Stomach (tissue), 9 donors: ENCODE measurements around the gene RBM23. TPM values are rescaled to one million over a fixed set of nuclear protein-coding genes. Genes with fewer than 3 reads are reported as not detected.

ENCODE experiments used
- DNase-seq, 2 donors: peaks; one replicate each; pipeline versions ENCODE4 v3.0.0 to v3.0.0-alpha.2; 2013 to 2019
- H3K27ac ChIP-seq, 5 donors: fragments of 200-600 bp in 4 of 5; sonication (generic) in 4 of 5; one replicate each; pipeline ENCODE4 v1.5.1; 2013 to 2019; ENCODE audit warnings: mild to moderate bottlenecking in 1 of 5, moderate library complexity in 1 of 5
- H3K27me3 ChIP-seq, 3 donors: fragments of 200-600 bp; sonication (generic); one replicate each; pipeline ENCODE4 v1.5.1; 2017 to 2019; ENCODE audit warnings: mixed run types in 1 of 3
- H3K36me3 ChIP-seq, 4 donors: fragments of 200-600 bp; sonication (generic); 1 replicate in 3 of 4; 2 replicates in 1 of 4; pipeline ENCODE4 v1.5.1; 2016 to 2019
- H3K4me1 ChIP-seq, 4 donors: fragments of 200-600 bp; sonication (generic); one replicate each; pipeline ENCODE4 v1.5.1; 2016 to 2019
- H3K4me3 ChIP-seq, 4 donors: fragments of 200-600 bp; sonication (generic) in 3 of 4; one replicate each; pipeline ENCODE4 v1.5.1; 2016 to 2019; ENCODE audit warnings: mild to moderate bottlenecking in 1 of 4
- H3K9me3 ChIP-seq, 4 donors: fragments of 200-600 bp; sonication (generic); one replicate each; pipeline ENCODE4 v1.5.1; 2016 to 2019
- CTCF ChIP-seq, 7 experiments: fragments of 450-650 bp in 4 of 7; fragments of 200-600 bp in 3 of 7; sonication (generic) in 3 of 7; IDR thresholded peaks; one replicate each; pipeline ENCODE4 v1.5.1; 2016 to 2019; ENCODE audit warnings: antibody characterized with exemption in 7 of 7, control low read depth in 2 of 7, mild to moderate bottlenecking in 1 of 7
- EP300 ChIP-seq: sonication (generic); formaldehyde crosslinking; IDR thresholded peaks from one replicate; pipeline ENCODE4 v1.6.1; 2017; ENCODE audit warnings: antibody characterized with exemption
- POLR2A ChIP-seq, 4 donors: fragments of 450-650 bp; IDR thresholded peaks; one replicate each; pipeline ENCODE4 v1.6.1; 2016; ENCODE audit warnings: antibody characterized with exemption in 4 of 4, control low read depth in 2 of 4, mild to moderate bottlenecking in 1 of 4, moderate library complexity in 1 of 4
- POLR2AphosphoS5 ChIP-seq, 3 donors: sonication (generic); formaldehyde crosslinking; IDR thresholded peaks; one replicate each; pipeline ENCODE4 v1.6.1; 2016; ENCODE audit warnings: antibody characterized with exemption in 3 of 3
- WGBS, 5 donors: extraction: QIAGEN DNeasy Blood & Tissue Kit in 3 of 5; methylation state at CpG; one replicate each; pipeline versions ENCODE4 v1.1.5 to v1.1.7; 2013 to 2018; 5-methylcytosine and 5-hydroxymethylcytosine counted together
- intact Hi-C: fragments of 100-400 bp; cut with DNase I; formaldehyde crosslinking; loops from one replicate; pipeline ENCODE4 v1.15.1; 2023; ENCODE audit warnings: low total_unique reads
- polyA plus RNA-seq, 3 donors: library from polyadenylated mRNA; stranded (reverse); fragments of 200-250 nt; gene quantifications; one replicate each; pipeline ENCODE4 v1.2.3, GENCODE V29; 2013
- total RNA-seq, 5 donors: library from RNA; depleted of rRNA; stranded (reverse); fragments of >200 nt; gene quantifications; one replicate each; pipeline versions ENCODE4 v1.1.0 to v1.2.3, GENCODE V29; 2014 to 2016
- donor health status: healthy with polysubstance abuse.
- donor health status: Bipolar disorder and iron deficiency.
- donor health status: healthy.

RBM23 gene
- total and polyA plus RNA-seq, 8 donors: 12.1 to 126 (median 50.1) TPM

DNA sequence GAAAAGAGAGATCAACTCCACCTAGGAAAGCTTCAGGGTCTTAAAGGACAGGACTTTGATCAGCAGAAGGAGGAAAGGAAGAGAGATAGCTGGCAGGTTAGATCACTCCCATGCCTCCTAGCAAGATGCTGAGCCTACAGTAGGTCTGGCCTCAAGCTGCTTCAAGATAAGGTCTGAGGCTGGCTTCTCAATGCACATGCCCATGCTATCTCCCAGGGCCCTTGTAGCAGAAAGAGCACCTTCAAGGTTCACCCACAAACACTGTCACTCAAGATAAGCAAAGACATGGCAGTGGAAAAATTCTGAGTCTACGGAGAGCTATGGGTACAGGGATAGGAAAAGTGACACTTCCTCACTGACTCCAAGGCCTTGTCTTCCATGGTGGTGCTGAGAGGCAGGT, 21.6 kb downstream of the RBM23 start:
- TF ChIP-seq CTCF (IDR thresholded peaks at IDR 0.05): no peak
- TF ChIP-seq EP300: no peak
- no peak for TF ChIP-seq POLR2AphosphoS5 (IDR thresholded peaks at IDR 0.05)
- TF ChIP-seq POLR2A (IDR thresholded peaks at IDR 0.05): no peak
- H3K9me3 ChIP-seq: no peaks in the 10 kb centered on the region
- peaks cover 17 to 35% (median 30%) of the 10 kb centered on the region in 4 donors for H3K36me3 ChIP-seq
- H3K4me1 ChIP-seq: peaks cover 0 to 21% (median 13%) of the 10 kb centered on the region in 4 donors
- intact Hi-C loops: no loop called here
- H3K27me3 ChIP-seq: no peaks in the 10 kb centered on the region
- no peak overlapping the region for H3K4me3 ChIP-seq
- peak overlapping the region in 1 of 5 donors; percentile 32 for H3K27ac ChIP-seq
- DNase-seq: no peak
- 76 to 100% (median 80%) methylated on average over 1 of the region's 1 CpG for WGBS, 5 donors

DNA sequence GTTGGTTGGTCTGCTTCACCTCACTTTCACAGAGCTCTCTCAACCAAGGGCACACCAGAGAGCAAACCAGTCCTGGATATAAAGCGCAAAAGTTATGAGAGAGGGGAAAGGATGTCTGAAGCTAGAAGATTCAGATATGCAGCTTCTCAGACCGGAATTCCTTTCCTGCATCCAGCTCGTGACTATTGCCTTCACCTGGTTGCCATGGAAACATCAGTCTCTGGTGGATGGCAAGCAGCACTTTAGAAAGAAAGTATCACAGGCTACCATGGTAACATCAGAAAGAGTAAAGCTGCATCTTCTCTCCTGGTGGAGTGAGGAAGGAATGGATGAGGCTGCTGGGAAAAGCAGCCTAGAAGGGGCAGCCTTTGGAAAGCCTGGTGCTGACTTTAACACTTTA, 22.2 kb downstream of the RBM23 start:
- intact Hi-C loops: no loop called here
- H3K36me3 ChIP-seq: peaks cover 12 to 29% (median 24%) of the 10 kb centered on the region in 4 donors
- H3K4me1 ChIP-seq: peaks cover 0 to 21% (median 13%) of the 10 kb centered on the region in 4 donors
- TF ChIP-seq POLR2AphosphoS5 (IDR thresholded peaks at IDR 0.05) (no peak), CTCF (IDR thresholded peaks at IDR 0.05) (no peak), EP300 (no peak), POLR2A (IDR thresholded peaks at IDR 0.05) (no peak)
- H3K4me3 ChIP-seq: no peak overlapping the region
- WGBS, 5 donors: 66 to 75% (median 69%) methylated on average over 3 of the region's 3 CpGs
- no peak overlapping the region for H3K27ac ChIP-seq
- H3K27me3 ChIP-seq: no peaks in the 10 kb centered on the region
- no peak for DNase-seq
- no peaks in the 10 kb centered on the region for H3K9me3 ChIP-seq

- Histone ChIP-seq H3K9me3 (no peaks in the 10 kb centered on the region), H3K4me1 (peaks cover 0 to 21% (median 13%) of the 10 kb centered on the region in 4 donors), H3K27ac (no peak overlapping the region), H3K36me3 (peaks cover 8 to 25% (median 20%) of the 10 kb centered on the region in 4 donors), H3K27me3 (no peaks in the 10 kb centered on the region), H3K4me3 (no peak overlapping the region)
- 35 to 63% (median 52%) methylated on average over 5 of the region's 5 CpGs for WGBS, 5 donors
- DNase-seq: no peak
- TF ChIP-seq CTCF (IDR thresholded peaks at IDR 0.05): no peak
- TF ChIP-seq POLR2A (IDR thresholded peaks at IDR 0.05): no peak
- TF ChIP-seq EP300: no peak
- TF ChIP-seq POLR2AphosphoS5 (IDR thresholded peaks at IDR 0.05): no peak
- intact Hi-C loops: no loop called here
Observed at GRCh38 chr14:22896356-22896755, 22.6 kb downstream of the RBM23 start.

DNA sequence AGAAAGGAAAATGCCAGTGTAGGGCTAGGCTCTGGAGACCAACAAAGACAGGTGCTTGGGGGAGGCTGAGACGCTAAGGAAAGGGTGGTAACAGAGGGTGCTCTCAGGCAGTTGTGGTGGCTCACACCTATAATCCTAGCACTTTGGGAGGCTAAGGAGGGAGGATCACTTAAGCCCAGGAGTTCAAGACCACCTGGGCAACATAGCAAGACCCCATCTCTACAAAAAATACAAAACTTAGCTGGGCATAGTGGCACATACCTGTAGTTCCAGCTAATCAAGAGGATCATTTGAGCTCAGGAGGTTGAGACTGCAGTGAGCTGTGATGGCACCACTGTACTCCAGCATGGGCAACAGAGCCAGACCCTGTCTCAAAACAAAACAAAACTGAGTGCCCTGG, 23.5 kb downstream of the RBM23 start:
- H3K27ac ChIP-seq: no peak overlapping the region

More for the DNA sequence above, 23.5 kb downstream of the RBM23 start:
- H3K9me3 ChIP-seq: no peaks in the 10 kb centered on the region
- no peak for DNase-seq
- H3K4me1 ChIP-seq: peaks cover 0 to 21% (median 13%) of the 10 kb centered on the region in 4 donors
- TF ChIP-seq POLR2AphosphoS5 (IDR thresholded peaks at IDR 0.05) (no peak), CTCF (IDR thresholded peaks at IDR 0.05) (no peak), POLR2A (IDR thresholded peaks at IDR 0.05) (no peak), EP300 (no peak)
- H3K36me3 ChIP-seq: peaks cover 0 to 15% (median 10%) of the 10 kb centered on the region in 4 donors
- H3K4me3 ChIP-seq: no peak overlapping the region
- no peaks in the 10 kb centered on the region for H3K27me3 ChIP-seq
- intact Hi-C loops: no loop called here
- WGBS, 5 donors: 92 to 100% (median 96%) methylated on average over 1 of the region's 1 CpG
